ENCODE data around the gene NRN1L.

Gene NRN1L

GRCh38 chr16:67848118-67848517 is 36.6 kb upstream of the NRN1L start:
- H3K79me2 ChIP-seq (ENCODE audit: insufficient read depth, low read depth), result peaks cover 83% of the 10 kb centered on the region
- peak overlapping the region; percentile 77; the same call in 1 of the 2 replicates for H3K9ac ChIP-seq
- TF ChIP-seq, protein P1, sequence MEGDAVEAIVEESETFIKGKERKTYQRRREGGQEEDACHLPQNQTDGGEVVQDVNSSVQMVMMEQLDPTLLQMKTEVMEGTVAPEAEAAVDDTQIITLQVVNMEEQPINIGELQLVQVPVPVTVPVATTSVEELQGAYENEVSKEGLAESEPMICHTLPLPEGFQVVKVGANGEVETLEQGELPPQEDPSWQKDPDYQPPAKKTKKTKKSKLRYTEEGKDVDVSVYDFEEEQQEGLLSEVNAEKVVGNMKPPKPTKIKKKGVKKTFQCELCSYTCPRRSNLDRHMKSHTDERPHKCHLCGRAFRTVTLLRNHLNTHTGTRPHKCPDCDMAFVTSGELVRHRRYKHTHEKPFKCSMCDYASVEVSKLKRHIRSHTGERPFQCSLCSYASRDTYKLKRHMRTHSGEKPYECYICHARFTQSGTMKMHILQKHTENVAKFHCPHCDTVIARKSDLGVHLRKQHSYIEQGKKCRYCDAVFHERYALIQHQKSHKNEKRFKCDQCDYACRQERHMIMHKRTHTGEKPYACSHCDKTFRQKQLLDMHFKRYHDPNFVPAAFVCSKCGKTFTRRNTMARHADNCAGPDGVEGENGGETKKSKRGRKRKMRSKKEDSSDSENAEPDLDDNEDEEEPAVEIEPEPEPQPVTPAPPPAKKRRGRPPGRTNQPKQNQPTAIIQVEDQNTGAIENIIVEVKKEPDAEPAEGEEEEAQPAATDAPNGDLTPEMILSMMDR (conservative IDR thresholded peaks at IDR 0.05; ENCODE audit: low read depth, low read length), result no peak
- no peaks in the 10 kb centered on the region for H3K36me3 ChIP-seq (ENCODE audit: insufficient read depth)
- H3K27me3 ChIP-seq (ENCODE audit: insufficient read depth, low read depth), result no peaks in the 10 kb centered on the region
- no peak overlapping the region for H2AFZ ChIP-seq (ENCODE audit: low read depth)
- peak overlapping the region; percentile 86 for H3K4me2 ChIP-seq
- H3K4me1 ChIP-seq (ENCODE audit: low read depth, poor library complexity, severe bottlenecking), result peaks cover 33% of the 10 kb centered on the region
- no peak overlapping the region for H3K27ac ChIP-seq
- no peak overlapping the region for H3K4me3 ChIP-seq (IDR thresholded peaks at IDR 0.05; ENCODE audit: insufficient read depth, low read depth, low read length)
- H4K20me1 ChIP-seq (ENCODE audit: insufficient read depth), result no peaks in the 10 kb centered on the region

DNA sequence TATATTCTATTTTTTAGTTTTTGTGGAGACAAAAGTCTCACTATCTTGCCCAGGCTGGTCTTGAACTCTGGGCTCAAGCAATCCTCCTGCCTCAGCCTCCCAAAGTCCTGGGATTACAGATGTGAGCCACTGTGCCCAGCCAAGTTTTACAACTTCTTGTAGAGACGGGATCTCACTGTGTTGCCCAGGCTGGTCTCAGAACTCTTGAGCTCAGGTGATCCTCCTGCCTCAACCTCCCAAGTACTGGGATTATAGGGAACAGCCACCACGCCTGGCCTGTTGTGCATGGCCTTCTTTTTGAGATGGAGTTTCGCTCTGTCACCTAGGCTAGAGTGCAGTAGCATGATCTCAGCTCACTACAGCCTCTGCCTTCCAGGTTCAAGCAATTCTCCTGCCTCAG is 31.0 kb upstream of the NRN1L start:
- Histone ChIP-seq H4K20me1 (ENCODE audit: insufficient read depth) (peaks cover 14% of the 10 kb centered on the region), H3K27me3 (ENCODE audit: insufficient read depth, low read depth) (no peaks in the 10 kb centered on the region), H3K27ac (no peak overlapping the region), H3K9ac (no peak overlapping the region), H2AFZ (ENCODE audit: low read depth) (no peak overlapping the region), H3K4me2 (no peak overlapping the region), H3K36me3 (ENCODE audit: insufficient read depth) (no peaks in the 10 kb centered on the region), H3K79me2 (ENCODE audit: insufficient read depth, low read depth) (peaks cover 90% of the 10 kb centered on the region), H3K4me3 (IDR thresholded peaks at IDR 0.05; ENCODE audit: insufficient read depth, low read depth, low read length) (no peak overlapping the region), H3K4me1 (ENCODE audit: low read depth, poor library complexity, severe bottlenecking) (peaks cover 24% of the 10 kb centered on the region)
- TF ChIP-seq, protein P1 (conservative IDR thresholded peaks at IDR 0.05; ENCODE audit: low read depth, low read length), result no peak

GRCh38 chr16:67855789-67856188 is 28.9 kb upstream of the NRN1L start:
- Histone ChIP-seq H4K20me1 (ENCODE audit: insufficient read depth) (peaks cover 14% of the 10 kb centered on the region), H3K79me2 (ENCODE audit: insufficient read depth, low read depth) (peaks cover 83% of the 10 kb centered on the region), H3K4me2 (no peak overlapping the region), H3K36me3 (ENCODE audit: insufficient read depth) (no peaks in the 10 kb centered on the region), H2AFZ (ENCODE audit: low read depth) (no peak overlapping the region), H3K4me3 (IDR thresholded peaks at IDR 0.05; ENCODE audit: insufficient read depth, low read depth, low read length) (no peak overlapping the region), H3K4me1 (ENCODE audit: low read depth, poor library complexity, severe bottlenecking) (peaks cover 30% of the 10 kb centered on the region), H3K9ac (no peak overlapping the region), H3K27me3 (ENCODE audit: insufficient read depth, low read depth) (no peaks in the 10 kb centered on the region), H3K27ac (no peak overlapping the region)
- TF ChIP-seq, protein P1 (conservative IDR thresholded peaks at IDR 0.05; ENCODE audit: low read depth, low read length), result no peak

GRCh38 chr16:67856927-67857546 is 27.6 kb upstream of the NRN1L start:
- Histone ChIP-seq H3K27ac (no peak overlapping the region), H3K4me1 (ENCODE audit: low read depth, poor library complexity, severe bottlenecking) (peaks cover 43% of the 10 kb centered on the region), H3K36me3 (ENCODE audit: insufficient read depth) (no peaks in the 10 kb centered on the region), H3K9ac (no peak overlapping the region), H2AFZ (ENCODE audit: low read depth) (no peak overlapping the region), H3K4me3 (IDR thresholded peaks at IDR 0.05; ENCODE audit: insufficient read depth, low read depth, low read length) (no peak overlapping the region), H3K4me2 (no peak overlapping the region), H3K27me3 (ENCODE audit: insufficient read depth, low read depth) (no peaks in the 10 kb centered on the region), H4K20me1 (ENCODE audit: insufficient read depth) (peaks cover 14% of the 10 kb centered on the region), H3K79me2 (ENCODE audit: insufficient read depth, low read depth) (peaks cover 83% of the 10 kb centered on the region)
- TF ChIP-seq, protein P1 (conservative IDR thresholded peaks at IDR 0.05; ENCODE audit: low read depth, low read length), result no peak
